ENCODE measurements around the gene TRIP10. TPM values are rescaled to one million over a fixed set of nuclear protein-coding genes. Genes with fewer than 3 reads are reported as not detected.

Gene TRIP10
- total RNA-seq, 1 experiment from 2014 or later, result 107 TPM

DNA sequence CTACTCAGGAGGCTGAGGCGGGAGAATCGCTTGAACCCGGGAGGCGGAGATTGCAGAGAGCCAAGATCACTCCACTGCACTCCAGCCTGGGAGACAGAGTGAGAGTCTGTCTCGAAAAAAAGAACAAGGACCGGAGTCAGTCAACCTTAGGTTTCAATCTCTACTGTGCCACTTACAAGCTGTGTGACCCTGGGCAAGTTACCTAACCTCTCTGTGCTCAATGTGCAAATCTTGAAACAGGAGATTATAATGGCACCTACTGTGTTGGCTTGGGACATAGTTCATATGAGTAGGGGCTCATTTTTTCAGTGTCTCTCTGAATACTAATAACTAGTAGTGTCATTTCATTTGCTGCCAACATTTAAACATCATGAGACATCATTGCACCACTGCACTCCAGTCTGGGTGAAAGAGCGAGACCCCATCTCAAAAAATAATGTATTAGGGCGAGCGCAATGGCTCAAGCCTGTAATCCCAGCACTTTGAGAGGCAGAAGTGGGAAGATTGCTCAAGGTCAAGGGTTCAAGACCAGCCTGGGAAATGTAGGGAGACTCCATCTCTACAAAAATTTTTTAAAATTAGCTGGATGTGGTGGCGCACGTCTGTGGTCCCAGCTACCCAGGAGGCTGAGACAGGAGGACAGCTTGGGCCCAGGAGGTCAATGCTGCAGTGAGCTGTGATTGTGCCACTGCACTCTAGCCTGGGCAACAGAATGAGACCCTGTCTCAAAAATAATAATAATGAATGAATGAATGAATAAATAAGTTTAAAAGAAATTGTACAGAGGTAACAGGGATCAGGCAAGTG is 24.5 kb upstream of the TRIP10 start:
- Histone ChIP-seq H3K27me3 (replicated peaks; ENCODE audit: control insufficient read depth, insufficient read depth, low read length) (no peaks in the 10 kb centered on the region), H3K36me3 (ENCODE audit: control insufficient read depth, insufficient read depth, low read length) (no peaks in the 10 kb centered on the region), H3K4me1 (no peaks in the 10 kb centered on the region), H3K9me3 (no peaks in the 10 kb centered on the region), H3K4me3 (ENCODE audit: low read depth, low read length) (no peak overlapping the region)
- peaks cover 5% of the 10 kb centered on the region for H3K27me3 Mint-ChIP-seq (ENCODE audit: insufficient read depth, unreplicated experiment)
- no peak for DNase-seq
- ChIA-PET POLR2A (no interaction called here), CTCF (no interaction called here)
- TF ChIP-seq, protein P1, sequence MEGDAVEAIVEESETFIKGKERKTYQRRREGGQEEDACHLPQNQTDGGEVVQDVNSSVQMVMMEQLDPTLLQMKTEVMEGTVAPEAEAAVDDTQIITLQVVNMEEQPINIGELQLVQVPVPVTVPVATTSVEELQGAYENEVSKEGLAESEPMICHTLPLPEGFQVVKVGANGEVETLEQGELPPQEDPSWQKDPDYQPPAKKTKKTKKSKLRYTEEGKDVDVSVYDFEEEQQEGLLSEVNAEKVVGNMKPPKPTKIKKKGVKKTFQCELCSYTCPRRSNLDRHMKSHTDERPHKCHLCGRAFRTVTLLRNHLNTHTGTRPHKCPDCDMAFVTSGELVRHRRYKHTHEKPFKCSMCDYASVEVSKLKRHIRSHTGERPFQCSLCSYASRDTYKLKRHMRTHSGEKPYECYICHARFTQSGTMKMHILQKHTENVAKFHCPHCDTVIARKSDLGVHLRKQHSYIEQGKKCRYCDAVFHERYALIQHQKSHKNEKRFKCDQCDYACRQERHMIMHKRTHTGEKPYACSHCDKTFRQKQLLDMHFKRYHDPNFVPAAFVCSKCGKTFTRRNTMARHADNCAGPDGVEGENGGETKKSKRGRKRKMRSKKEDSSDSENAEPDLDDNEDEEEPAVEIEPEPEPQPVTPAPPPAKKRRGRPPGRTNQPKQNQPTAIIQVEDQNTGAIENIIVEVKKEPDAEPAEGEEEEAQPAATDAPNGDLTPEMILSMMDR (IDR thresholded peaks at IDR 0.05; ENCODE audit: insufficient read depth in 1 of 2, low read depth in 1 of 2, low read length in 1 of 2, severe bottlenecking in 1 of 2, unreplicated experiment in 1 of 2), result no peak
- no peak overlapping the region for H3K4me3 Mint-ChIP-seq (ENCODE audit: unreplicated experiment)
- intact Hi-C loops (cut with micrococcal nuclease; ENCODE audit: unreplicated experiment), result no loop called here
- peaks cover 15% of the 10 kb centered on the region for H3K9me3 Mint-ChIP-seq (ENCODE audit: unreplicated experiment)
- BruUV-seq (replicated peaks), result no TSS peak
- H3K4me1 Mint-ChIP-seq (ENCODE audit: low read depth, unreplicated experiment), result peaks cover 6% of the 10 kb centered on the region
- H3K27ac Mint-ChIP-seq (ENCODE audit: unreplicated experiment), result no peak overlapping the region
- H3K36me3 Mint-ChIP-seq (ENCODE audit: insufficient read depth, unreplicated experiment), result peaks cover 6% of the 10 kb centered on the region

DNA sequence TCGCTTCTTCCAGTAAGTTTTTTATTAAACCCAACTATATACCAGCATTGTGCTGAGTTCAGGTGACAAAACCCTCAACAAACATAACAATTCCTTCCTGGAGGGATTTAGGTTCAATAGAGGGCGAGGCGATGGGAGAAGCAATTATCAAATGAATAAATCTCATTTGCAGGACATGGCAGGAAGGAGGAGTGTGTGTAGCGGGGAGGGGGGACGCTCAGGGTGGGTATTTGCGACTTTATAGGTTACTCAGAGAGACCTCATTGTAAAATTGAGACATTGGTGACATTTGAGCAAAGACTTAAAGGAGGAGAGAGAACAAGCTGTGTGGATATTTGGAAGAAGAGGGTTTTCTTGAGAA is 22.9 kb upstream of the TRIP10 start:
- H3K4me1 Mint-ChIP-seq (ENCODE audit: low read depth, unreplicated experiment), result peaks cover 6% of the 10 kb centered on the region
- POLR2A ChIA-PET, result no interaction called here
- TF ChIP-seq, protein P1 (IDR thresholded peaks at IDR 0.05; ENCODE audit: insufficient read depth in 1 of 2, low read depth in 1 of 2, low read length in 1 of 2, severe bottlenecking in 1 of 2, unreplicated experiment in 1 of 2), result no peak
- H3K36me3 ChIP-seq (ENCODE audit: control insufficient read depth, insufficient read depth, low read length), result no peaks in the 10 kb centered on the region
- H3K27me3 Mint-ChIP-seq (ENCODE audit: insufficient read depth, unreplicated experiment), result no peaks in the 10 kb centered on the region
- CTCF ChIA-PET, result no interaction called here
- H3K4me3 ChIP-seq (ENCODE audit: low read depth, low read length), result no peak overlapping the region
- H3K27ac Mint-ChIP-seq (ENCODE audit: unreplicated experiment), result no peak overlapping the region
- H3K9me3 ChIP-seq, result no peaks in the 10 kb centered on the region
- peaks cover 15% of the 10 kb centered on the region for H3K9me3 Mint-ChIP-seq (ENCODE audit: unreplicated experiment)
- intact Hi-C loops (cut with micrococcal nuclease; ENCODE audit: unreplicated experiment), result no loop called here
- H3K36me3 Mint-ChIP-seq (ENCODE audit: insufficient read depth, unreplicated experiment), result peaks cover 6% of the 10 kb centered on the region
- H3K27me3 ChIP-seq (replicated peaks; ENCODE audit: control insufficient read depth, insufficient read depth, low read length), result no peaks in the 10 kb centered on the region
- no peak for DNase-seq
- no TSS peak for BruUV-seq (replicated peaks)
- H3K4me1 ChIP-seq, result peaks cover 4% of the 10 kb centered on the region; the same call in 1 of the 2 replicates
- no peak overlapping the region for H3K4me3 Mint-ChIP-seq (ENCODE audit: unreplicated experiment)

DNA sequence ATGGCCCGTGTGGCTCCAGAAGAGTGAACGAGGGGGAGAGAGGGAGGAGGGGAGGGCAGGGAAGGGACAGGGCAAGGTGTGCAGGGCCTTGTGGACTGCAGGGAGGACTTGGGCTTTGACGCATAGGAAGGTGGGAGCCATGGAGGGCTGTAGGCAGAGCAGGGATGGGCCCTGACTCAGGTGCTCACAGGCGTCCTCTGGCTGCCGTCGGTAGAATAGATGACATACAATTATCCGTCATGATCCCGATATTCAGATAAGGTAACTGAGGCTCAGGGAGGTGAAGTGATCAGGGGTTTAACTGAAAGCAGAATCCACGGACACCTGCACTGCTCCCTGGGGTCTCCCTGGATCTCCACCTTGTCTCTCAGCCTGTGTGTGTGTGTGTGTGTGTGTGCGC is 22.4 kb upstream of the TRIP10 start:
- no peaks in the 10 kb centered on the region for H3K27me3 Mint-ChIP-seq (ENCODE audit: insufficient read depth, unreplicated experiment)
- peak overlapping the region; percentile 4 for H3K27ac Mint-ChIP-seq (ENCODE audit: unreplicated experiment)
- H3K27me3 ChIP-seq (replicated peaks; ENCODE audit: control insufficient read depth, insufficient read depth, low read length), result no peaks in the 10 kb centered on the region
- CTCF ChIA-PET, result no interaction called here
- peaks cover 6% of the 10 kb centered on the region for H3K36me3 Mint-ChIP-seq (ENCODE audit: insufficient read depth, unreplicated experiment)
- peaks cover 4% of the 10 kb centered on the region; the same call in 1 of the 2 replicates for H3K4me1 ChIP-seq
- H3K9me3 Mint-ChIP-seq (ENCODE audit: unreplicated experiment), result peaks cover 15% of the 10 kb centered on the region
- no peaks in the 10 kb centered on the region for H3K9me3 ChIP-seq
- H3K36me3 ChIP-seq (ENCODE audit: control insufficient read depth, insufficient read depth, low read length), result no peaks in the 10 kb centered on the region
- intact Hi-C loops (cut with micrococcal nuclease; ENCODE audit: unreplicated experiment), result no loop called here
- no TSS peak for BruUV-seq (replicated peaks)
- POLR2A ChIA-PET, result no interaction called here
- H3K4me1 Mint-ChIP-seq (ENCODE audit: low read depth, unreplicated experiment), result peaks cover 6% of the 10 kb centered on the region
- H3K4me3 ChIP-seq (ENCODE audit: low read depth, low read length), result no peak overlapping the region
- DNase-seq, result no peak
- TF ChIP-seq, protein P1 (IDR thresholded peaks at IDR 0.05; ENCODE audit: insufficient read depth in 1 of 2, low read depth in 1 of 2, low read length in 1 of 2, severe bottlenecking in 1 of 2, unreplicated experiment in 1 of 2), result no peak
- H3K4me3 Mint-ChIP-seq (ENCODE audit: unreplicated experiment), result no peak overlapping the region
